HG02798 (cell line): Measurements from ENCODE around the gene TTC1.

Experiments
- ATAC-seq: cut with Tn5 transposase; IDR thresholded peaks from one replicate; pipeline ENCODE4 v1.9.1; 2021; ENCODE audit warnings: mild to moderate bottlenecking; ENCODE audit not compliant: unreplicated experiment, poor library complexity

The TTC1 gene

DNA sequence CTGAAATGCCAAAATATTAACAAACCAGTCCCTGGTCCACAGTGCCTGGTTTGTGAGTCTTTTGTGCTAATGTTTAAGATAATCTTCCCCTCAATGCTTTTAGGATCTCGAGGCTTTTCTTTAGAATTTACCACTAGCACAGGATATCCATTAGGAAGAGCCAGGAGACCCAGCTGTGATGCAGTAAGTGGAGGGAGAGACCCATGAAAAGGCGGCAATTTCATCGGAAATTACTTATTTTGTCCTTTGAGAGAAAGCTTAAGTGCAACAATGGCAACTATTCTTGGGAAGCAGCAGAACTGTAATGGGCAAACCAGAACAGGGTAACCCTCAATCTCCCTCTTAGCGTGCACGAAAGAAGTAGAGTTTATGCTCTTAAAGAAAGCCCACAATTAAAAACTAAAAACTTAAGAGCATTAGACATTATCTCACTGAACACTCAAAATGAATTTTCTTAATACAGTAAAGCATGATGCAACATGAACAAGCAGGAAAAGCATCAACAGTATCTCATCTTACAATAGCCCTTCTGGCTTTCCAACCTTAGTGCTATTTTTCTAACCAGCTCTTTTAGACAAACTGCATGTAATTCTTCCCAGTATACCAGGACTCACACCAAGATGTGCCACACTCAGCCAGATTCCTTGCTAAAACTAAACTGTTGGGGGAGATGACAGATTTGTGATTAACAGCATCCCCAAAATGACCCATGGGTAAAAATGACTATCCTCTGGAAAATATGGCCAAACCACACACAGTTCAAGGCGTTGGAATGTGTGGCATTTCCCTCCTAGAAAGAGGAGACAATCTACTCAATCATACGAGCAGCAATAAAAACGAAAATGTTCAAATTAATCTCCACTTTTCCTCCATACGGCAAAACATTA, 73.9 kb downstream of the TTC1 start:
- ATAC-seq, result no peak

DNA sequence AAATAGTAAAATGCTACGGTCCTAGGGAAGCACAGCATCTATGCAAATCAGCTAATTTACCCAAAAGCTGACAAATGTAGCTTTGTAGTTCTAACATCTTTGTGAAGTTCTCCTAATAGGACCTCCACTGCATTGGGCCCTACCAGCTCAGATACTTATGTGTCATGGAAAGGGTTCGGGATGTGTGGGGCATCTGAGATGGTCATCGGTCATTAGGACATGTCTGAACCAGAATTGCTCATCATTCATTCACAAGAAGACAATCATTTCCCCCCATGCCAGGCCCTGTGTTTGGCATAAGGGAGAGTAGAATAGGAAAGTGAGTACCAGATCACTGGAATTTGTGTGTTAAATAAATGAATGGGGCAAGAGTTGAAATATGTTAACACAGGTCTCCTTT, 74.6 kb downstream of the TTC1 start:
- ATAC-seq, result no peak

- no peak for ATAC-seq
Observed at GRCh38 chr5:160084144-160084543, 75.2 kb downstream of the TTC1 start.

GRCh38 chr5:160087199-160087598, 78.3 kb downstream of the TTC1 start:
- ATAC-seq, result no peak

DNA sequence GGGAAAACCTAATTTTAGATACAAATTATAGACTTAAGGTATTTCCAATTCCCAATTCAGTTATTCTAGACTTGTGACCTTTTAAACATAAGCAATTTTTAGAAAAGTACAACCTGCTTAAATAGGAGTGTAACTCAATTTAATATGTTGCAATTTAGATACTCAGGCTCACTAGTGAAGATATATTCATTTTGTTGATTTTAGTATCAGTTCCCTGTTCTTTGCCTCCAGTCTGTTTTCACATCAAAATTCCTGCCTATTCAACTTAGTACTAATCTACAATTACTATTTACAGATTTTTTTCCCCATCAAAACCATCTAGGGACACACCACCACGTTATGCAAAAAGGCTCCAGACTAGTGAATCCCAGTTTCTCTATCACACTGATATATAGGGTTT, 79.9 kb downstream of the TTC1 start:
- ATAC-seq, result no peak

DNA sequence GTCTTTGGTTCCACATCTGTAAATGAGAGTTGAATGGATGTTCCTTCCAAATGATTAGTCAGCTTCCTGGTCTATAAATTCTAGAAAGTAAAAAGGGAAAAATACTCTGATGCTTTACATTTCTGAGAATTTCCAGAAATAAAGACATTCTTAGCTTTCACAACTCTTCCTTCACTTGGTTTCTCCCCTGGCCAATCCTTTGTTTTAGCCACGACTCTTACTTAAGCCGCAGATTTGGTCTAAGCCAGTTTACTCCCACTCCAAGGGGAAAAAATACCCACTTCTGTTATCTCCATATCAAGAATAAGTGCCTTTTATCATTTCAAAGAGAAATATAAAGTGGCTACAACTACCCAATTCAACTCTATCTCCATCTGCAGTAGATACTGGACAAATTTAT, 80.6 kb downstream of the TTC1 start:
- ATAC-seq, result no peak

DNA sequence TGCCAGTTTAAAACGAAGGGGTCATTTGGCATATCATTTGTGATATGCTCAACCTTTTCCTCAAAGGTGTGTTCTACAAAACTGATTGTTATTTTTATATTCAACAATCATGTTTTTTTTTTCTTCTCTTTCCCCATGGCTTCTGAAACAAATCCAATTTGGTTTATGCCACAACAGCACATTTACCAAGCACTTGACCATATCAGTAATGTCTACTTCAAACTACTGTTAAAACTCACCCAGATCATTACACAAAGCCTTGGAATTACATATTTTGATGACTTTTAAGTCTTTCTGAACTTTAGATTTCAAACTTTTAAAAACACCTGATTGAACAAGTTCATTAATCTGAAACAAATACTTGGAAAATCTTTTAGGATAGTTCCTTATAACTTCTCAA, 81.1 kb downstream of the TTC1 start:
- ATAC-seq, result no peak

GRCh38 chr5:160092514-160092913, 83.6 kb downstream of the TTC1 start:
- no peak for ATAC-seq

DNA sequence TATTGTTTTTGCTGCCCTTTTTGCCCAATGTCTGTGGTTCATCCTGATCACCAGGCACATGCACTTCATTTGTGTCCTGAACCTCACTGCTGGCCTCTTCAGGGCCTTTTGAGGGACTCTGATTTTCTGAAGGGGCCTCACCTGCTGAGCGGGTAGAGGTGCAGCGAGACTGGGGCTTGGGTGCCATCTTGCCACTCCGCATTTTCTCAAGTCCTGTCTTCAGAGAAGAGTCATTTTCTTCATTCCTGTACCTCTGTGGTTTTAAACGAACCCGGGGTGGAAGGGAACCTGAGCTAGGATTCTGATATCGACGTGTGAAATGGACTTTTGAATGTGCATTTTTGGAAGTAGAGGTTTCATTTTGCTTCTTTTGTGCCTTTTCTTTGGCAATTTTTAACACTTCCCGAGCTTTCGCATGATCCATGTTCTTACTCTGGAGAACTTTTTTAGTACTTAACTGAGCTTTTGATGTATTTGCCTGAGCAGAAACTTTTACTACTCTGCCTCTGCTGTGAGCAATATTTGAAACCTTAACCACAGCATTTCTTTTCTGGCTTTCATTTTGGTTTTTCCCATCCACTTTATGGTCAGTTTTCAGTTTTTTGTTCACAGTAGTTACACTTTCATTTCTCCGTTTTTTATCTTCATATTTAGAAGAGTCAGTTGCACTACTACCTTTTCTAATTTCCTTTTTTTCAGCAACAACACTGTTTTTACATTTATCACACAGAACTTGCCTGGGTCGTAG, 84.2 kb downstream of the TTC1 start:
- peak; percentile 91 for ATAC-seq

DNA sequence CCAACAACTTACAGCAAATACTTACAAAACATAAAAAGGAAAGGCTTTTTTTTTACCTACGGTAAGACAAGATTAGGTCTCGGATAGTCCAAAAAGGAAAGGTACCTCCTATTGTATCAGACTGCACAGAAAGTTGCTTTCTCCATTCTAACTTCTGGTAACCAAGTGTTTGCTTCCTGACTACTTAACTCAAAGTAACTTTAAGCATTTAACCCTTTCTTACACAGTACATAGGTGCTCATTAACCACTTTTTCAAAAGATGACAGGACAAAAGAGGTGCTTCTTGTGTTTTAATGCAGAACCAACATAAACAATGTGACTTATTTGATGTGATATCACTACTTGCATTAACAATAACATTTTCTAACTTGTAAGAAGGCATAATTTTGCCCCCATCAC, 87.2 kb downstream of the TTC1 start:
- ATAC-seq, result no peak

- ATAC-seq, result no peak
Observed at GRCh38 chr5:160097991-160098390, 89.1 kb downstream of the TTC1 start.

DNA sequence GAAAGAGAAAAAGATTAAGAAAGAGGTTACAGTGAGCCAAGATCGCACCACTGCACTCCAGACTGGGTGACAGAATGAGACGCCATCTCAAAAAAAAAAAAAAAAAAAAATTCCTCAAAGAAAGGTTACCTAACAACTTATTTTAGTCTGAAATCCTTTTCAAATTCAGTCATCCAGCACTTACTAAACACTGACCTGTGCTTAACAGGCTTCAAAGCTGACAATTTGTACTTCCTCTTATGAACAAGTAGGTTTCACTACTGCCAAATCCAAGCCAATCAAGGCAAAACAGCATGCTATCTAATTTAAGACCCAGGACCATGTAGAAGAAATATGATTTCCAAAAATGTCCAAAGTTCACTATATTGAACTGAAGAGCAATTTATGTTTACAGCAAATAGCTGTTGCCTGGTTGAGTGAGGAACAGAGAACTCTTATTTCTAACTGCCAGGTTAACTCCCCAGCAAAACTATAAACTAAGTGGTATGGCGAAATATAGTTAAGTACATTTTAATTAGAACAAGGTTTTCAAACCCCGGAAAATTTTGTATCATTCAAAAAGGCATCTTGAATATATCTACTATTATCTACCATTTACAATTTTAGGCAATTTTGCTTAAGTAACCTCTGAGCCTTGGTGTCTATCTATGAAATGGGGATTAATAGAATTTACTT, 96.9 kb downstream of the TTC1 start:
- peak; percentile 83 for ATAC-seq

GRCh38 chr5:160108124-160108523, 99.2 kb downstream of the TTC1 start:
- peak; percentile 33 for ATAC-seq
